Activated naive CD8-positive, alpha-beta T cell (primary cell): Measurements from ENCODE around the gene SLC46A1.
A peak's percentile ranks its signal among the peaks of the same experiment; 100 is the strongest.

Experiments used
- H3K27ac Mint-ChIP-seq: one replicate; pipeline ENCODE4 v1.8.0; 2021; ENCODE audit warnings: mixed read lengths
- H3K27me3 Mint-ChIP-seq: one replicate; pipeline ENCODE4 v1.8.0; 2021; ENCODE audit warnings: mixed read lengths
- H3K36me3 Mint-ChIP-seq: one replicate; pipeline ENCODE4 v1.8.0; 2021; ENCODE audit warnings: mixed read lengths
- H3K4me1 Mint-ChIP-seq: one replicate; pipeline ENCODE4 v1.8.0; 2021; ENCODE audit warnings: low read depth, mixed read lengths
- H3K4me3 Mint-ChIP-seq: one replicate; pipeline ENCODE4 v1.8.0; 2021; ENCODE audit warnings: mild to moderate bottlenecking, mixed read lengths
- H3K9me3 Mint-ChIP-seq: one replicate; pipeline ENCODE4 v1.8.0; 2021; ENCODE audit warnings: low read depth, mixed read lengths

Gene SLC46A1

DNA sequence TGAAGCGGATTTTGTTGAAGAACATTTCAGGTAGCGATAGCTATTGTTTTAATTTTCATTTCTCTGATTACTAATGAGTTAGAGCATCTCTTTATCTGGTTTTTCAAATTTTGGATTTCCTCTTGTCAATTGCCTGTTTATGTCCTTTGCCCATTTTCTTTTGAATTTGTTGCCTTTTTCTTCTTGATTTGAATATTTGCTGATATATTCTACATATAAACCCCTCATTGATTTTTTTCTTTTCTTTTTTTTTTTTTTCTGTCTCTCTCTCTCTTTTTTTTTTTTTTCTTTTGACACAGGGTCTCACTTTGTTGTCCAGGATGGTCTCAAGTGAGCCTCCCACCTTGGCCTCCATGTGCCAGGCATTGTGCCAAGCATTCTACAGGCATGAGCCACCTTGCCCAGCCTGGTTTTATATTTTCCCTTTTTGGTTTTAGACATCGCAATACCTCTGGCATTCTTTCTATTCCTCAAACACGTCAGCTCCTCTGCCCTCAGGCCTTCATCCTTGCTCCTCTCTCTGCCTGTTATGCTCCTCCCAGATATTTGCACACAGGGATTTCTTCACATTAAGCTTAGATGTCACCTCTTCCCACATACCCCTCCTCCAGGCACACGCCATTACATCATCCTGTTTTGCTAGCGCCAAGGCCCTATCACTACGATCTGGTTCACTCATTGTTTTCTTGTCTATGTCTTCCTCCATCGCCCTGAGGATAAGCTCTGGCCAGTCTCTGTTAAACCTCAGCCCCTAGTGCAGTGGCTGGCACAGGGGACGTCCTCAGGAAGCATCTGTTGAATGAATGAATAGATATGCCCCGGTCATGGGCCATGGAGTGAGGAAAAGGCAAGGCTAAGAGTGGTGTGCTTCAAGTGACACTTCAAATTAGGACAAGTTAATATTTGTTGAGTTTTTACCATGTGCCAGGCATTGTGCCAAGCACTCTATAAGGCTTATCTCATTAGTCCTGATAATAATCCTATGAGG, 25.9 kb downstream of the SLC46A1 start:
- Mint-ChIP-seq H3K4me3 (no peak overlapping the region), H3K27me3 (no peaks in the 10 kb centered on the region), H3K4me1 (peaks cover 18% of the 10 kb centered on the region), H3K36me3 (peaks cover 3% of the 10 kb centered on the region), H3K27ac (no peak overlapping the region), H3K9me3 (no peaks in the 10 kb centered on the region)

DNA sequence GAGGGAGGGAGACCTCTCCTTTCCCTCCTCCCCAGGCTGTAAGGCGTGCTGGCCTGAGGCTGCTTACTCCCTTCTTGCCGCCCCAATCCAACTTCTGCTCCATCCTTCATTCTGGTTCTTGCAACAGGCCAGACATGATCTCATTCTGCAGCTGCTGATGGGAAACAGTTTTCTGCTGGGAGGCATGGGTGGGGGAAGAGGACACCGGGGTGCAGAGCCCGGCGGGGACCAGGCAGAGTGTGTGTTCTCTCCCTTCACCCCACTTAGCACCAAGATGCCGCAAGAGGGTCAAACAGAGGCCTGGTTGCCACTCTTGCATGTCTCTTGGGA, 33.1 kb downstream of the SLC46A1 start:
- no peaks in the 10 kb centered on the region for H3K27me3 Mint-ChIP-seq
- no peaks in the 10 kb centered on the region for H3K9me3 Mint-ChIP-seq
- H3K4me3 Mint-ChIP-seq = peak overlapping the region; percentile 88
- peaks cover 23% of the 10 kb centered on the region for H3K4me1 Mint-ChIP-seq
- H3K27ac Mint-ChIP-seq = peak overlapping the region; percentile 64
- peaks cover 7% of the 10 kb centered on the region for H3K36me3 Mint-ChIP-seq

DNA sequence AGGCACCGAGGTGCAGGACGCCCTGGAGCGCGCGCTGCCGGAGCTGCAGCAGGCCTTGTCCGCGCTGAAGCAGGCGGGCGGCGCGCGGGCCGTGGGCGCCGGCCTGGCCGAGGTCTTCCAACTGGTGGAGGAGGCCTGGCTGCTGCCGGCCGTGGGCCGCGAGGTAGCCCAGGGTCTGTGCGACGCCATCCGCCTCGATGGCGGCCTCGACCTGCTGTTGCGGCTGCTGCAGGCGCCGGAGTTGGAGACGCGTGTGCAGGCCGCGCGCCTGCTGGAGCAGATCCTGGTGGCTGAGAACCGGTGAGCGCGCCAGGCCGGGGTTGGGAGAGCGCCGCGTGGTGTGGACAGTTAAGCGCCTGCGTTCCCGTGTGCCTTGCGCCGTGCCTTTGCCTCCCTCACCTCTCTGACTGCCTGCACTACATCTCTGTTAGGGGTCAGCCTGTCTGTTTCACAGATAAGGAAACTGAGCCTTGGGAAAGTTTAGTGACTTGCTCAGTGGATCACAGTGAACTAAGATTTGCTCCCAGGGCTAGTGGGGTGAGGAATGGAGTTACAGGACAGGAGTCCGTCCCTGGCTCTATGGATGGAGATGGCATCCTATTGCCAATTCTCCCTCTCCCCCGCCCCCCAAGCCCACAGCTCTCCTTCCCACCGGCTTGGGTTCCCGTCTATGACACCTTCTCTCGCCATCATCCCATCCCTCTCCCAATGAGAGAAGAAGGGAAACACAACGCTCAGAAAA, 33.6 kb downstream of the SLC46A1 start:
- Mint-ChIP-seq H3K27me3 (no peaks in the 10 kb centered on the region), H3K36me3 (peaks cover 7% of the 10 kb centered on the region), H3K4me3 (peak overlapping the region; percentile 88), H3K4me1 (peaks cover 23% of the 10 kb centered on the region), H3K27ac (peak overlapping the region; percentile 64), H3K9me3 (no peaks in the 10 kb centered on the region)

DNA sequence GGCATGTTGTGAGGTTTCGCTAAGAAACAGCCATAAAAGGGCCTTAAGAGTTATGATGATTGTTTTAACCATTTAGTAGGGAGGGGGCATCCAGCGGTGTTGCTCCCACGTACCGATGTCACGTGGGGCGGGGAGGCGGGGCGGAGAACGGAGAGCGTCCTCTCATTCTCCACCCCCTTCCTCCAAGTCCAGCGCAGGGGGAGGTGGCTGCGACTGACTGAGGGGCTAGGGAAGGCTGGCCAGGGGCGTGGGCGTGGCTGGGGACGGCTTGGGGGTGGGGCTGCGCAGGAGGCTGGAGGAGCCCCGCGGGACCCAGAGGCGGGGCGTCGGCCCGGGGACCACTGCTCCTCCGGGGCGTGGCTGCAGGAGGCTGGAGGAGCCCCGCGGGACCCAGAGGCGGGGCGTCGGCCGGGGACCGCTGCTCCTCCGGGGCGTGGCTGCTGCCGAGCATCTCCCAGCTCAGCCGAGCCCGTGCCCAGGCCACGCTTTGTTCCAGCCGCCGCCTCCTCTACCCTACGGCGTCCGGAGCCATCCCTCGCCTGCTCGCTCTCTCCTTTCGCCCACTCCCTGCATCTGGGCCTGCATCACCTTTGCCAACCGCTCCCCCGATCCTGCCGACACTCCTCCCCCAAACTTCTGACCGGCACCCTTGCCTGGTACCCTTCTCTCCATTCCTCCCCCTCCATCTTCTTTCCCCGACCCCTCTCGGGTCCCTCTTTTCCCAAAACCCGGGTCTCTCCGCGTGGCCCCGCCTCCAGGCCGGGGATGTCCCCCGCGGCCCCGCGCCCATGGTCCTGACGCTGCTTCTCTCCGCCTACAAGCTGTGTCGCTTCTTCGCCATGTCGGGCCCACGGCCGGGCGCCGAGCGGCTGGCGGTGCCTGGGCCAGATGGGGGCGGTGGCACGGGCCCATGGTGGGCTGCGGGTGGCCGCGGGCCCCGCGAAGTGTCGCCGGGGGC, 34.5 kb downstream of the SLC46A1 start, which contains the start of gene SARM1:
TSS of gene SARM1 (plus strand) at position 450 of the 958 bp plus-strand sequence. CDS start at position 789, 339 bp downstream.
- Mint-ChIP-seq H3K27me3 (no peaks in the 10 kb centered on the region), H3K36me3 (peaks cover 7% of the 10 kb centered on the region), H3K27ac (peak within 1 kb of the TSS; percentile 92)

DNA sequence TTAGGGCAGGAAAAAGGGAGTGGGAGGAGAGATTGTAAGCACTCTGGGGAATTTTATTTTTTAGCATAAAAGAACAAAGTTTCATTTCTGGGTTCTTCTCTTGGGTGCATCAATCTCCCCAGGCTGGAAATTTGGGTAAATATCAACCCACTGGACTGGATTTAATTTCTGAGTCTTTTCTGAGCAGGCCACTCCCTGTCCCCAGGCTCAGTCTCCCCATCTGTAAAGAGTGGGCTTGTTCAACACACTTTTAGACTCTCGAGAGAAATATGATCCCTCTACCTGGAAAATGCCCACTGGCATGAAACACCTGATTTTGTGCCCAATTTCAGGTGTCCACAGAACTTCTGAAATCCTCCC, 35.3 kb downstream of the SLC46A1 start:
- no peaks in the 10 kb centered on the region for H3K27me3 Mint-ChIP-seq
- H3K36me3 Mint-ChIP-seq = peaks cover 7% of the 10 kb centered on the region
- no peak overlapping the region for H3K27ac Mint-ChIP-seq
- H3K4me1 Mint-ChIP-seq = peaks cover 23% of the 10 kb centered on the region
- peak overlapping the region; percentile 95 for H3K4me3 Mint-ChIP-seq
- no peaks in the 10 kb centered on the region for H3K9me3 Mint-ChIP-seq

More for the DNA sequence above, 34.5 kb downstream of the SLC46A1 start, which contains the start of gene SARM1:
- H3K4me1 Mint-ChIP-seq = peaks cover 23% of the 10 kb centered on the region
- no peaks in the 10 kb centered on the region for H3K9me3 Mint-ChIP-seq
- H3K4me3 Mint-ChIP-seq = peak within 1 kb of the TSS; percentile 95

DNA sequence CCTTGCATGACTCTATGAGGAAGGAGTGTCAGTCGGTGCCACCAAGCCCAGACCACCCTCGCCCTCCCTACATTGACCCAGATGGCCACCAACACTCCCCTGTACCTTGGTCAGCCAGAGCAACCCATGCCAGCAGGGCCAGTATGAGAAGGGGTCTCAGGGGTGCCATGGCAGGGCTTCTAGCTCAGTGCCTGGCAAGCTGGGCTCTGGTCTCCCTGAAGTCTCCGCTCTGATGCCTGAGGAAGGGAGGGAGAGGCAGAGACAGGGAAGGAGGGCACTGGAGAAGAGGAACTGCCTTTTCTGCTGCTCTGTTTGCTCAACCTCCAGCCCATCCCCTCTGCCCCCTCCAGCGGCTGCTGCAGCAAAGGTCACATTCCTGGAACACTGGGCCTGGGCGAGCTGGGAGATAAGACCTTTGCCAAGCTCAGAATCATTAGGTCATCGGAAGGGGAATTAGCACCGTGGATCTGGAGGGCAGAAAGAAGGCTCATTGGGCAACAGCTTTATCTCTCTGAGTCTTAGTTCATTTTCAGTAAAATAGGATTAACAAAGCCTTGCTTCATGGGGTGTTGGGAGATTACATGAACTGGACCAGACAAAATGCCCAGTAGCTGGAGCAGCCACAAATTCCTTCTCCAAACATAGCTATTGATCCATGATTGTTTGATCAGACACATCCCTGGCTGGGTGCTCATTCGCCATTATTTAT, 35.8 kb downstream of the SLC46A1 start, which contains the start of gene VTN:
TSS of gene VTN (minus strand) at position 273 of the 709 bp plus-strand sequence. CDS start at position 169, 104 bp downstream.
- Mint-ChIP-seq H3K27ac (peak within 1 kb of the TSS; percentile 92), H3K4me1 (peaks cover 23% of the 10 kb centered on the region), H3K36me3 (peaks cover 7% of the 10 kb centered on the region), H3K9me3 (no peaks in the 10 kb centered on the region), H3K27me3 (no peaks in the 10 kb centered on the region), H3K4me3 (peak within 1 kb of the TSS; percentile 95)

DNA sequence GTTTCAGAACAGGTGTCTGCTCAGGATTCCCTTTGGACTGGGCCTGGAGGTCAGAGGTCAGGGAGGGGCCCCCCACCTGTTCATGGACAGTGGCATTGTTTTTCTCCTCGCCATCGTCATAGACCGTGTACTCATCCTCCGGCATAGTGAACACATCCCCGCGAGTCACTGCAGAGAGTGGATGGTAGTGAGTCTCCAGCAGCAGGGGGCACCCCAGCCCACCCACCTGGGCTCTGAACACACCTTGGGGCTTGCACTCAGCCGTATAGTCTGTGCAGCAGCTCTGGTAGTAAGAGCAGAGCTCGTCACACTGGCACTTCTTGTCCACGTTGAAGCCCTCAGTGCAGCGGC, 36.4 kb downstream of the SLC46A1 start:
- Mint-ChIP-seq H3K27ac (no peak overlapping the region), H3K4me3 (peak overlapping the region; percentile 13), H3K27me3 (no peaks in the 10 kb centered on the region), H3K4me1 (peaks cover 21% of the 10 kb centered on the region), H3K36me3 (peaks cover 5% of the 10 kb centered on the region), H3K9me3 (no peaks in the 10 kb centered on the region)

DNA sequence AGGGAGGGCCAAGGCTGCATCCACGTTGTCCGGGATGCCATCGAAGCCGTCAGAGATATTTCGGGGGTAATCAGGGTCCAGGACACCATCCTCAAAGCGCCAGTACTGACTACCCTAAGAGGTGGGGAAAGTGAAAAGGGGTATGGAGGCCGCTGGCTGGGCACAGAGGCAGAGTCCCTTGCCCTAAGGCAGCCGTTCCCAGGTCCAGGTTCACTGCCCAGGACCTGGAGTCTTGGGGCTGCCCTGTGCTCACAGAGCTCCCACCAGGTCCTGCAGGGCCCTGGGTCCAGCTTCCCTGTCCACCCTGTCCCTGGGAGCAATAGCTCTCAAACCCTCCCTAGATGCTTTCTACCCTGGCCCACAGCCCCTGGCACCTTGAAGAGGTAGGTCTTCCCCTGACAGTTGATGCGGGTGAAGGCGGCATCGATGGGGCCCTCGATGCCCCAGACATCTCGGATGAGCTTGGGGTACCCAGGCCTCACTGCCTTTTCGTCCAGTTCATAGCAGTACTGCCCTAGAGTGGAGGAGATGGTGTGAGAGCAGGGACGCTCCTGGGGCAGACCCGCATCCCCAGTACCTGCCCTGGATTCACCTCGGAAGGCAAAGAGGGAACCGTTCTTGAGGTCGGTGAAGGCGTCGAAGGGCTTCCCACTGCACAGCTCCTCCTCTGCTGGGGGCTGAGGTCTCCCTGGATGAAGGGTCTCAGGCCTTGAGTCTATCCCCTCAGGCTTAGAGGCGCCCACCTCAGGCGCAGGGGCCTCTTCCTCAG, 36.9 kb downstream of the SLC46A1 start:
- Mint-ChIP-seq H3K27ac (no peak overlapping the region), H3K4me1 (peaks cover 21% of the 10 kb centered on the region), H3K9me3 (no peaks in the 10 kb centered on the region), H3K36me3 (peaks cover 5% of the 10 kb centered on the region), H3K4me3 (no peak overlapping the region), H3K27me3 (no peaks in the 10 kb centered on the region)

DNA sequence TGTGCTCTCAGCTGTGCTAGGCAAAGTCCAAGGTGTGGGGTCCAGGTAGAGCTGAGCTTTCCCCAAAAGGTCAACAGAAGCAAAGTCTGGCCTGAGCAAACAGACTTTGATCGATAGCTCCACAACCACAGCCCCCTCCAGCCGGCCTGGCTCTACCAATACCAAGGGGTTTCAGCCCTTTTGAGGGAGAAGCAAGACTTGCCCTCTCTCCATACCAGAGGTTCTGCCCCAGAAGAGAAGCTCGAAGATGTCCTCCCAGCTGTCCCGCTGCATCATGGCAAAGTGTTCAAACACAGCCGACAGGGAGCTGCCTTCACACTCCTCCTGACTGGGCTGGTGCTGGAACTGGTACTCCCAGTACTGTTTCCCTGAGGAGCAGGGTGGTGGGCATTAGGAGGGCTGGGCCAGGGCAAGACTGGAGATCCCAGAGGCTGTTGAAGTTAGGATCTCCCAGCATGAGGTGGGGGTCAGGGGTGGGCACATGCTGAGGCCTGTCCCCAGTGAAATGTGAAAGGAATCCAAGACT, 37.6 kb downstream of the SLC46A1 start:
- no peak overlapping the region for H3K27ac Mint-ChIP-seq
- no peaks in the 10 kb centered on the region for H3K27me3 Mint-ChIP-seq
- H3K9me3 Mint-ChIP-seq = no peaks in the 10 kb centered on the region
- H3K4me3 Mint-ChIP-seq = no peak overlapping the region
- H3K4me1 Mint-ChIP-seq = peaks cover 17% of the 10 kb centered on the region
- peaks cover under 1% of the 10 kb centered on the region for H3K36me3 Mint-ChIP-seq

DNA sequence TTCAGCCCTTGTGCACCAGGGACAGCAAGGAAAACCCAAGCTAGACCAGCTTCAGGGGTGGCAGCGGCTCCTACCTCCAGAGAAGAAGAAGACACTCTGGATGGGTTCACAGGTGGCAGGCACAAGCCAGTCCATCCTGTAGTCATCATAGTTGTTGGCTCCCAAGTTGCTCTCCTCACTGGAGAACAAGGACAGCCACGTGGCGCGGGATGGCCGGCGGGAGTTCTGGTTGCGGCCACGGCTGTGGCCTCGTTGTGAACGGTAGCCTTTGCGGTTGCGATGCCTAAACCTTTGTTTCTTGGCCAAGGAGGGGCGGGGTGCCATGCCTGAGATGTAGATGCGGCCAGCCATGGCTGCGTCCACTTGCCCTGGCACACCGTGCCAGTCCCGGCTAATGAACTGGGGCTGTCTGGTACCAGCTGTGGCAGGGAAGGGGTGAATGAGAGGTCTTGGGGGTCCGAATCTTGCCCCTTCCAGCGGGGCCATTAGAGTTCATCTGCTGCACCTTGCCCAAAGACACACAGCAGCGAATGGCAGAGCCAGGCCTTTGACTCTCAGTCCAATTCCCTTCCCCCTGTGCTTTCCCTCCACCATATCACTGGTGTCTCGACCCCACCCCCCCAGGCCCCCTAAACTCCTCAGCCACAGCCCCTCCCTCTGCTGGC, 38.2 kb downstream of the SLC46A1 start:
- no peaks in the 10 kb centered on the region for H3K9me3 Mint-ChIP-seq
- H3K36me3 Mint-ChIP-seq = no peaks in the 10 kb centered on the region
- peaks cover 11% of the 10 kb centered on the region for H3K4me1 Mint-ChIP-seq
- H3K4me3 Mint-ChIP-seq = no peak overlapping the region
- no peak overlapping the region for H3K27ac Mint-ChIP-seq
- H3K27me3 Mint-ChIP-seq = no peaks in the 10 kb centered on the region

DNA sequence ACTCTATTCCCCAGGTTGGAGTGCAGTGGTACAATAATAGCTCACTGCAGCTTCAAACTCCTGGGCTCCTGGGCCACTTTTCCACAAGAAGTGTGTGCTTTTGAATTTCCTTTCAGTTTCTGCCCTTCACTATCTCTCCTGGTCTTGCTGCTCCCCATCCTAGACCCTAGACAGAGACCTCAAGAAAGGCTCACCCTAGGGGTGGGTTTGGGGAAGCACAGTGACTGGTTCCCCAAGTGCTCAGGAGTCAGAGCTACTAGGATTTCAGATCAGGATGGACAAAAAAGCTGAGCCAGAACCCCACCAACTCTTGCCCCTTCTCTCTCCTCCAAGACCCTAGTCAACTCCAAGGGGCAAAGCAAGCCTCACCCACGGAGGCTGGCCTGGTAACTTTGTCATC, 39.4 kb downstream of the SLC46A1 start:
- Mint-ChIP-seq H3K27me3 (no peaks in the 10 kb centered on the region), H3K9me3 (no peaks in the 10 kb centered on the region), H3K36me3 (no peaks in the 10 kb centered on the region), H3K27ac (no peak overlapping the region), H3K4me1 (peaks cover 10% of the 10 kb centered on the region), H3K4me3 (no peak overlapping the region)

DNA sequence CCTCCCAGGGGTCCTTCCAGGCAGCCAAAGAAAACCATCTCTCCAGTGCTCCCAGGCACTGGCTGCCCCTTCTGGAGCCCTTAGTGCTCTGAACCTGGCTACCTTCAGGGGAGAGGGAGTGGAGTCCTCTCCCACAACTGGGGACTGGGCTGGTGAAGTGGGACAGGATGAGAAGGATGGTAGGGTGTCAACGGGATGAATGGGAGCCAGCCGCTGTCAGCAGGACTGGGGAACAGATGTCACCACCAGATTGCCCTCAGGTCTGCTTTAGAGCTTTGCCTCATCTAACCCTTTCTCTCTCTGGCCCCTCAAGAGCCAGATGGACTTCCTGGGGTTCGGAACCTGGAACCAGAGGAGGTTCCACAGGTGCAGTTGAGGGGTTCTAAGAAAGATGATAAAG, 40.5 kb downstream of the SLC46A1 start:
- Mint-ChIP-seq H3K4me1 (peaks cover 4% of the 10 kb centered on the region), H3K9me3 (no peaks in the 10 kb centered on the region), H3K36me3 (no peaks in the 10 kb centered on the region), H3K27ac (no peak overlapping the region), H3K27me3 (no peaks in the 10 kb centered on the region), H3K4me3 (no peak overlapping the region)
